SU-DHL-6 (cell line): ENCODE data around the gene PEA15.

Experiments
- CTCF ChIP-seq: fragments of 200-600 bp; sonication (generic); IDR thresholded peaks from one replicate; pipeline ENCODE4 v1.5.1; 2017; ENCODE audit warnings: antibody characterized with exemption, mild to moderate bottlenecking, low read length, moderate library complexity; ENCODE audit not compliant: insufficient read depth, poor library complexity, severe bottlenecking
- EZH2phosphoT487 ChIP-seq: fragments of 200-600 bp; sonication (generic), shearing (Covaris generic); conservative IDR thresholded peaks from 2 replicates; pipeline ENCODE4 v1.6.1; 2018; ENCODE audit warnings: mild to moderate bottlenecking, antibody characterized with exemption, low read length, moderate library complexity, mixed read lengths

GRCh38 chr1:160237558-160237957 is 32.4 kb downstream of the PEA15 start:
- TF ChIP-seq CTCF, result no peak
- no peak for TF ChIP-seq EZH2phosphoT487
